Omental fat pad (tissue), 4 donors: ENCODE measurements around the gene PTPRG. TPM values are rescaled to one million over a fixed set of nuclear protein-coding genes. Genes with fewer than 3 reads are reported as not detected.
"Not testable (repeated sequence)": the region's sequence is repeated elsewhere in the genome, so short reads cannot be mapped to it uniquely, and the experiment has no call there.

Source experiments
- ATAC-seq: fragments of 150-250 bp; one replicate; pipeline ENCODE4 v1.9.1; 2016; ENCODE audit warnings: mild to moderate bottlenecking, moderate library complexity; ENCODE audit not compliant: low FRiP score
- DNase-seq: peaks from one replicate; pipeline ENCODE4 v3.0.0-alpha.2; 2019; ENCODE audit warnings: low spot score
- CTCF ChIP-seq, 3 donors: fragments of 450-650 bp; IDR thresholded peaks; one replicate each; pipeline ENCODE4 v1.5.1; 2016 to 2017; ENCODE audit warnings: antibody characterized with exemption in 3 of 3, mild to moderate bottlenecking in 3 of 3, moderate library complexity in 2 of 3
- total RNA-seq, 4 donors: library from RNA; depleted of rRNA; stranded (reverse); fragments of >200 nt; gene quantifications; one replicate each; pipeline ENCODE4 v1.1.0, GENCODE V29; 2016

The PTPRG gene
- total RNA-seq, 4 donors from 2014 or later = 90.0 to 172 (median 104) TPM

GRCh38 chr3:61541694-61542093 is 19.7 kb upstream of the PTPRG start:
- DNase-seq (no peak), ATAC-seq (no peak)
- no peak for TF ChIP-seq CTCF (IDR thresholded peaks at IDR 0.05)

- DNase-seq (no peak), ATAC-seq (no peak)
- no peak for TF ChIP-seq CTCF (IDR thresholded peaks at IDR 0.05)
Observed at GRCh38 chr3:61545716-61546115, 15.7 kb upstream of the PTPRG start.

GRCh38 chr3:61547625-61548024 is 13.7 kb upstream of the PTPRG start:
- DNase-seq = no peak
- no peak for ATAC-seq
- TF ChIP-seq CTCF (IDR thresholded peaks at IDR 0.05) = no peak

- not testable (repeated sequence) for DNase-seq, ATAC-seq
Observed at GRCh38 chr3:61552704-61553103, 8.7 kb upstream of the PTPRG start.

- TF ChIP-seq CTCF (IDR thresholded peaks at IDR 0.05) = no peak
- ATAC-seq (no peak), DNase-seq (no peak)
Observed at GRCh38 chr3:61559136-61559731, 2.1 kb upstream of the PTPRG start.

- ATAC-seq = peak; percentile 55
- peak; percentile 36 for DNase-seq
- no peak for TF ChIP-seq CTCF (IDR thresholded peaks at IDR 0.05)
Observed at GRCh38 chr3:61560517-61561373, 626 bp upstream of the PTPRG start.

- ATAC-seq = no peak
- TF ChIP-seq CTCF (IDR thresholded peaks at IDR 0.05) = no peak
Observed at GRCh38 chr3:61562042-61562720, 810 bp downstream of the PTPRG start.

More at GRCh38 chr3:61562042-61562720, 810 bp downstream of the PTPRG start:
- no peak for DNase-seq
